Erythroblast (primary cell): ENCODE results near the gene OSBPL10.

ENCODE experiments used
- GATA1 ChIP-seq: IDR thresholded peaks from 2 replicates; pipeline ENCODE4 v1.6.1; 2011; ENCODE audit warnings: low read depth, mild to moderate bottlenecking, control low read depth, low read length, moderate library complexity
- POLR2A ChIP-seq: IDR thresholded peaks from 2 replicates; pipeline ENCODE4 v1.6.1; 2011; ENCODE audit warnings: mild to moderate bottlenecking, low read length

DNA sequence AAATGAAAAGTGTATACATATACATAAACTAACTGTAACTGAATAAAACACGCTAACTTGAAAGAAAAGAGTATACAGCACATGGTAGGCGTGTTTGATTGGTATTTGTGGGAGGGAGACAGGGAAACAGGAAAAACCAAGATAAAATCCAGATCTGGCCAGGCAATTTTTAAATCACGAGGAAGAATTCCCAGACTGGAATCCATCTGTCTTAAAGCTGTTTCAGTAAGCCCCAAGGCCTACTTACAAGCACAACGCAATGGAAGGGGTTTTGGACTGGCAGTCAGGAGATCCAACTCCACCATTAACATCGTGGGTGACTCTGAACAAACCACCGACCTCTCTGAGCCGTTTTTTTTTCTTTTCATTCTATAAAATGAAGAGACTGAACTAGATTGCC lies 195.8 kb downstream of the OSBPL10 start:
- TF ChIP-seq POLR2A, result no peak
- no peak for TF ChIP-seq GATA1
